D341Med (cell line): ENCODE results near the gene ABLIM3.
"Not testable (repeated sequence)": the region's sequence is repeated elsewhere in the genome, so short reads cannot be mapped to it uniquely, and the experiment has no call there.

Source experiments
- DNase-seq: peaks from one replicate; pipeline ENCODE4 v3.0.0; 2012; ENCODE audit warnings: low spot score

ABLIM3 gene

GRCh38 chr5:149157330-149157729 lies 16.0 kb downstream of the ABLIM3 start:
- DNase-seq: no peak

GRCh38 chr5:149160291-149160787 lies 19.0 kb downstream of the ABLIM3 start:
- no peak for DNase-seq

GRCh38 chr5:149161026-149161687 lies 19.9 kb downstream of the ABLIM3 start:
- no peak for DNase-seq

- no peak for DNase-seq
Observed at GRCh38 chr5:149161850-149162249, 20.6 kb downstream of the ABLIM3 start.

GRCh38 chr5:149162401-149163084 lies 21.2 kb downstream of the ABLIM3 start:
- no peak for DNase-seq

GRCh38 chr5:149164731-149165130 lies 23.4 kb downstream of the ABLIM3 start:
- no peak for DNase-seq

- no peak for DNase-seq
Observed at GRCh38 chr5:149166128-149166527, 24.8 kb downstream of the ABLIM3 start.

GRCh38 chr5:149166591-149167100 lies 25.4 kb downstream of the ABLIM3 start:
- no peak for DNase-seq

- DNase-seq: no peak
Observed at GRCh38 chr5:149168276-149168906, 27.1 kb downstream of the ABLIM3 start.

GRCh38 chr5:149170299-149170698 lies 29.0 kb downstream of the ABLIM3 start:
- DNase-seq: no peak

- DNase-seq: no peak
Observed at GRCh38 chr5:149172261-149172660, 31.0 kb downstream of the ABLIM3 start.

GRCh38 chr5:149172709-149173505 lies 31.6 kb downstream of the ABLIM3 start:
- DNase-seq: no peak

GRCh38 chr5:149174847-149175234 lies 33.5 kb downstream of the ABLIM3 start:
- DNase-seq: no peak

GRCh38 chr5:149175346-149176105 lies 34.2 kb downstream of the ABLIM3 start:
- DNase-seq: no peak

- no peak for DNase-seq
Observed at GRCh38 chr5:149177339-149177843, 36.1 kb downstream of the ABLIM3 start.

- no peak for DNase-seq
Observed at GRCh38 chr5:149177911-149178565, 36.7 kb downstream of the ABLIM3 start.

- DNase-seq: no peak
Observed at GRCh38 chr5:149181732-149182131, 40.4 kb downstream of the ABLIM3 start.

GRCh38 chr5:149182241-149182640 lies 40.9 kb downstream of the ABLIM3 start:
- no peak for DNase-seq

GRCh38 chr5:149185067-149185466 lies 43.8 kb downstream of the ABLIM3 start:
- DNase-seq: no peak

- DNase-seq: no peak
Observed at GRCh38 chr5:149186506-149186905, 45.2 kb downstream of the ABLIM3 start.

- not testable (repeated sequence) for DNase-seq
Observed at GRCh38 chr5:149187617-149188016, 46.3 kb downstream of the ABLIM3 start.
